Measurements from ENCODE around the gene MCTP1.
"Not testable (repeated sequence)": the region's sequence is repeated elsewhere in the genome, so short reads cannot be mapped to it uniquely, and the experiment has no call there.

MCTP1 gene

GRCh38 chr5:95027151-95027721, 257.7 kb downstream of the MCTP1 start:
- DNase-seq (ENCODE audit: low spot score), result no peak

- no peak for DNase-seq (ENCODE audit: low spot score)
These were observed 258.2 kb downstream of the MCTP1 start for GRCh38 chr5:95026718-95027117.

- DNase-seq (ENCODE audit: low spot score), result no peak
These were observed 261.8 kb downstream of the MCTP1 start for GRCh38 chr5:95022967-95023695.

GRCh38 chr5:95020345-95020744, 264.5 kb downstream of the MCTP1 start:
- no peak for DNase-seq (ENCODE audit: low spot score)

GRCh38 chr5:95018946-95019345, 265.9 kb downstream of the MCTP1 start:
- DNase-seq (ENCODE audit: low spot score), result no peak

- no peak for DNase-seq (ENCODE audit: low spot score)
These were observed 266.4 kb downstream of the MCTP1 start for GRCh38 chr5:95018511-95018910.

- DNase-seq (ENCODE audit: low spot score), result no peak
These were observed 275.1 kb downstream of the MCTP1 start for GRCh38 chr5:95009812-95010211.

- no peak for DNase-seq (ENCODE audit: low spot score)
These were observed 276.8 kb downstream of the MCTP1 start for GRCh38 chr5:95007921-95008597.

GRCh38 chr5:95005811-95006210, 279.1 kb downstream of the MCTP1 start:
- no peak for DNase-seq (ENCODE audit: low spot score)

GRCh38 chr5:94998670-94999069, 286.2 kb downstream of the MCTP1 start:
- DNase-seq (ENCODE audit: low spot score), result no peak

GRCh38 chr5:94994537-94994936, 290.4 kb downstream of the MCTP1 start:
- not testable (repeated sequence) for DNase-seq (ENCODE audit: low spot score)

- DNase-seq (ENCODE audit: low spot score), result no peak
These were observed 291.4 kb downstream of the MCTP1 start for GRCh38 chr5:94993491-94993890.

GRCh38 chr5:94992325-94992724, 292.6 kb downstream of the MCTP1 start:
- no peak for DNase-seq (ENCODE audit: low spot score)

- DNase-seq (ENCODE audit: low spot score), result no peak
These were observed 300.9 kb downstream of the MCTP1 start for GRCh38 chr5:94983861-94984535.

- no peak for DNase-seq (ENCODE audit: low spot score)
These were observed 307.5 kb downstream of the MCTP1 start for GRCh38 chr5:94977437-94977836.

- DNase-seq (ENCODE audit: low spot score), result no peak
These were observed 308.0 kb downstream of the MCTP1 start for GRCh38 chr5:94976853-94977252.

- DNase-seq (ENCODE audit: low spot score), result no peak
These were observed 312.6 kb downstream of the MCTP1 start for GRCh38 chr5:94972268-94972667.

GRCh38 chr5:94969174-94969573, 315.7 kb downstream of the MCTP1 start:
- DNase-seq (ENCODE audit: low spot score), result no peak

GRCh38 chr5:94968507-94969095, 316.3 kb downstream of the MCTP1 start:
- peak; percentile 5 for DNase-seq (ENCODE audit: low spot score)

GRCh38 chr5:94967525-94967924, 317.4 kb downstream of the MCTP1 start:
- no peak for DNase-seq (ENCODE audit: low spot score)

- not testable (repeated sequence) for DNase-seq (ENCODE audit: low spot score)
These were observed 325.6 kb downstream of the MCTP1 start for GRCh38 chr5:94959279-94959678.

- no peak for DNase-seq (ENCODE audit: low spot score)
These were observed 339.2 kb downstream of the MCTP1 start for GRCh38 chr5:94945656-94946055.
